ENCODE results near the gene TPD52L2. TPM values are rescaled to one million over a fixed set of nuclear protein-coding genes. Genes with fewer than 3 reads are reported as not detected.

TPD52L2 gene
- total RNA-seq, 1 donor from 2014 or later: 76.9 TPM

GRCh38 chr20:63931735-63932134 is 66.7 kb downstream of the TPD52L2 start:
- no peak overlapping the region for H3K27ac ChIP-seq
- no peaks in the 10 kb centered on the region for H3K9me3 ChIP-seq
- H3K27me3 ChIP-seq (ENCODE audit: low read depth): no peaks in the 10 kb centered on the region
- peaks cover 97% of the 10 kb centered on the region for H3K36me3 ChIP-seq
- DNase-seq: no peak
- intact Hi-C loops (cut with DNase I): no loop called here
- no peaks in the 10 kb centered on the region for H3K4me1 ChIP-seq
- H3K4me3 ChIP-seq: no peak overlapping the region
- TF ChIP-seq, protein P1, sequence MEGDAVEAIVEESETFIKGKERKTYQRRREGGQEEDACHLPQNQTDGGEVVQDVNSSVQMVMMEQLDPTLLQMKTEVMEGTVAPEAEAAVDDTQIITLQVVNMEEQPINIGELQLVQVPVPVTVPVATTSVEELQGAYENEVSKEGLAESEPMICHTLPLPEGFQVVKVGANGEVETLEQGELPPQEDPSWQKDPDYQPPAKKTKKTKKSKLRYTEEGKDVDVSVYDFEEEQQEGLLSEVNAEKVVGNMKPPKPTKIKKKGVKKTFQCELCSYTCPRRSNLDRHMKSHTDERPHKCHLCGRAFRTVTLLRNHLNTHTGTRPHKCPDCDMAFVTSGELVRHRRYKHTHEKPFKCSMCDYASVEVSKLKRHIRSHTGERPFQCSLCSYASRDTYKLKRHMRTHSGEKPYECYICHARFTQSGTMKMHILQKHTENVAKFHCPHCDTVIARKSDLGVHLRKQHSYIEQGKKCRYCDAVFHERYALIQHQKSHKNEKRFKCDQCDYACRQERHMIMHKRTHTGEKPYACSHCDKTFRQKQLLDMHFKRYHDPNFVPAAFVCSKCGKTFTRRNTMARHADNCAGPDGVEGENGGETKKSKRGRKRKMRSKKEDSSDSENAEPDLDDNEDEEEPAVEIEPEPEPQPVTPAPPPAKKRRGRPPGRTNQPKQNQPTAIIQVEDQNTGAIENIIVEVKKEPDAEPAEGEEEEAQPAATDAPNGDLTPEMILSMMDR (IDR thresholded peaks at IDR 0.05): no peak
- ATAC-seq: no peak

DNA sequence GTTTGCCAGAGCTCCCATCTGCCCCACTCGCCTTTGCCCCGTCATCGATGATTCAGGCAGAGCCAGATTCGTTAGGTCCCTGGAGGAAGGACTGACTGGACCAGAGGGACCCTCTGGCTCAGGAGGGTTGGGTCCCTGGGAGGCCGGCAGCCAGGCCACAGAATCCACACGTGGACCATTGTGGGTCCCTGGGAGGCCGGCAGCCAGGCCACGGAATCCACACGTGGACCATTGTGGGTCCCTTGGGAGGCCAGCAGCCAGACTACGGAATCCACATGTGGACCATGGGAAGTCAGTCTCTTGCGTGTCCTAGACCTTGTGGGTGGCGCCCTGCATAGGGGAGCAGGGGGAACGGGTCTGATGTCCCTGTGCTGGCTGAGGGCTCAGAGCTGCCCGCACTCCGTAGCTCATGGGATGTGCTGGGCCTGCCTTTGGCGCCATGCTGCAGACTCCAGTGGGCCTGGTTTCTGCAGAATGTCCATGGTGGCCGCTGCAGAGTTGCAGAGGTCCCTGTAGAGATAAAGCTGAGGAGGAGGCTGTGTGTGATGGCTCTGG is 67.6 kb downstream of the TPD52L2 start:
- Histone ChIP-seq H3K27me3 (ENCODE audit: low read depth) (no peaks in the 10 kb centered on the region), H3K36me3 (peaks cover 90% of the 10 kb centered on the region), H3K4me1 (no peaks in the 10 kb centered on the region), H3K9me3 (no peaks in the 10 kb centered on the region), H3K27ac (no peak overlapping the region), H3K4me3 (no peak overlapping the region)
- TF ChIP-seq, protein P1 (IDR thresholded peaks at IDR 0.05): no peak
- intact Hi-C loops (cut with DNase I): no loop called here
- ATAC-seq (no peak), DNase-seq (no peak)

DNA sequence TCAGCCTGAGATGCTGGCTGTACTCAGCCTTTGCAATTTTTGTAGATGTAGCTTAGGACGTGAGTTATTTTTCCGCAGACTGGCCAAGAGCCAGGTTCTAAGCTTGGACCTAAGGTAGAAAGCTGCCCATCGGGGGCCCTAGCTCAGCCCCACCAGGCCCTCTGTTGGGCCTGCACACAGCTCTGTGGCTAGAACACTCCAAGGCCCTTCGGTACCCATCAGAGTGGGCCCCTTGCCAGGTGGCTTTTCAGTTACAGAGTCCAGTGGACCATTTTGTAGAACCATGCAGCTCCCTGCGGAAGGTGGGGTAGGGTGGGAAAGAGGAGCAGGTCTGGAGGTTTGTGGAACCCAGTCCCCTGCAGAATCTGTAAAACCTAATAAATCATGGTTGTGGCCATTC is 68.6 kb downstream of the TPD52L2 start:
- peaks cover 90% of the 10 kb centered on the region for H3K36me3 ChIP-seq
- intact Hi-C loops (cut with DNase I): no loop called here
- H3K4me3 ChIP-seq: no peak overlapping the region
- H3K4me1 ChIP-seq: no peaks in the 10 kb centered on the region
- H3K27me3 ChIP-seq (ENCODE audit: low read depth): no peaks in the 10 kb centered on the region
- TF ChIP-seq, protein P1 (IDR thresholded peaks at IDR 0.05): no peak
- H3K9me3 ChIP-seq: no peaks in the 10 kb centered on the region
- ATAC-seq (no peak), DNase-seq (no peak)
- no peak overlapping the region for H3K27ac ChIP-seq

- no peak overlapping the region for H3K27ac ChIP-seq
- TF ChIP-seq, protein P1 (IDR thresholded peaks at IDR 0.05): peak; percentile 24
- no peaks in the 10 kb centered on the region for H3K4me1 ChIP-seq
- intact Hi-C loops (cut with DNase I): no loop called here
- DNase-seq (no peak), ATAC-seq (no peak)
- no peaks in the 10 kb centered on the region for H3K27me3 ChIP-seq (ENCODE audit: low read depth)
- H3K36me3 ChIP-seq: peaks cover 90% of the 10 kb centered on the region
- no peaks in the 10 kb centered on the region for H3K9me3 ChIP-seq
- H3K4me3 ChIP-seq: no peak overlapping the region
Measured at GRCh38 chr20:63934271-63935068, 69.4 kb downstream of the TPD52L2 start.

- TF ChIP-seq, protein P1 (IDR thresholded peaks at IDR 0.05): no peak
- Histone ChIP-seq H3K4me1 (no peaks in the 10 kb centered on the region), H3K9me3 (no peaks in the 10 kb centered on the region), H3K27ac (no peak overlapping the region), H3K4me3 (no peak overlapping the region), H3K36me3 (peaks cover 90% of the 10 kb centered on the region), H3K27me3 (ENCODE audit: low read depth) (no peaks in the 10 kb centered on the region)
- DNase-seq (no peak), ATAC-seq (no peak)
- intact Hi-C loops (cut with DNase I): no loop called here
Measured at GRCh38 chr20:63935447-63935846, 70.4 kb downstream of the TPD52L2 start.
